Kidney glomerular epithelial cell (primary cell): ENCODE data around the gene KAT7.
A peak's percentile ranks its signal among the peaks of the same experiment; 100 is the strongest.

Experiments
- DNase-seq: peaks from one replicate; lab custom pipeline; 2025; lab: John Stamatoyannopoulos, UW

The KAT7 gene

GRCh38 chr17:49872754-49873377 lies 84.4 kb downstream of the KAT7 start:
- DNase-seq: no peak

- no peak for DNase-seq
These were observed 85.0 kb downstream of the KAT7 start for GRCh38 chr17:49873466-49873865.

GRCh38 chr17:49873926-49874325 lies 85.4 kb downstream of the KAT7 start:
- DNase-seq: no peak

DNA sequence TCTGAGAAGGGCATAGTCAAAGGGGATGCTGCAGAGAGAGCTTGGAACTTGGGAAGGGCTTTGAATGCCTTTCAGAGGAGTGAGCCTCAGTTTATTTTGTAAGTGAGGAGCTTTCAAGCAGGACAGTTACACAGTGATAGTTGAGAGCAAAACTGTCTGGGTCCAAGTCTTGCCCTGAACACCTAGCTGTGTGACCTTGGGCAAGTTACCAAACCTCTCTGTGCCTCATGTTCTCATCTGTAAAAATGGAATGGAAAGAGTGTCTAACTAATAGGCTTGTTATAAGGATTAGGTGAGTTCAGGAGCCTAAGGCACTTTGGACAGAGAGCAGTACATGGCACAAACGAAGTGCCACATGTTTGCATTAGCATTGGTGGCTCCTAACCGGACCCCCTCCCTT lies 86.4 kb downstream of the KAT7 start:
- no peak for DNase-seq

DNA sequence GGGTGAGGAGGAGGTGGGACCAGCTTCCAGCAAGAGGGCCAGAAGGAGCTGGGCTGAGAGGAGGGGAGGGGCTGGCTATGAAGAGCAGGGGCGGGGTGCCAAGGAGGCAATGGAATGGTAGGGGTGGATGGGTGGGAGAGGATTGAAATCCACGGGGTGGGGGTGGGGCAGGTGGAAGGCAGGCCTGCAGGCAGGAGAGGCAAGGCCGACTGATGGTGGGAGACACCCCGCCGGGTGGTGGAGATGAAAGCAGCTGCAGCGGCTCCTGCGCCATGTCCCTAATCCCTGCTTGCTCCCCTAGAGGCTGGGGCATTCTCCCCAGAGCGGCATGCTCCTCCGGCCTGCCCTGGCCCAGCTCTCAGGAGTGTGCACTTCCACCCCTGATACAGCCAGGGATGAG lies 87.2 kb downstream of the KAT7 start:
- no peak for DNase-seq

DNA sequence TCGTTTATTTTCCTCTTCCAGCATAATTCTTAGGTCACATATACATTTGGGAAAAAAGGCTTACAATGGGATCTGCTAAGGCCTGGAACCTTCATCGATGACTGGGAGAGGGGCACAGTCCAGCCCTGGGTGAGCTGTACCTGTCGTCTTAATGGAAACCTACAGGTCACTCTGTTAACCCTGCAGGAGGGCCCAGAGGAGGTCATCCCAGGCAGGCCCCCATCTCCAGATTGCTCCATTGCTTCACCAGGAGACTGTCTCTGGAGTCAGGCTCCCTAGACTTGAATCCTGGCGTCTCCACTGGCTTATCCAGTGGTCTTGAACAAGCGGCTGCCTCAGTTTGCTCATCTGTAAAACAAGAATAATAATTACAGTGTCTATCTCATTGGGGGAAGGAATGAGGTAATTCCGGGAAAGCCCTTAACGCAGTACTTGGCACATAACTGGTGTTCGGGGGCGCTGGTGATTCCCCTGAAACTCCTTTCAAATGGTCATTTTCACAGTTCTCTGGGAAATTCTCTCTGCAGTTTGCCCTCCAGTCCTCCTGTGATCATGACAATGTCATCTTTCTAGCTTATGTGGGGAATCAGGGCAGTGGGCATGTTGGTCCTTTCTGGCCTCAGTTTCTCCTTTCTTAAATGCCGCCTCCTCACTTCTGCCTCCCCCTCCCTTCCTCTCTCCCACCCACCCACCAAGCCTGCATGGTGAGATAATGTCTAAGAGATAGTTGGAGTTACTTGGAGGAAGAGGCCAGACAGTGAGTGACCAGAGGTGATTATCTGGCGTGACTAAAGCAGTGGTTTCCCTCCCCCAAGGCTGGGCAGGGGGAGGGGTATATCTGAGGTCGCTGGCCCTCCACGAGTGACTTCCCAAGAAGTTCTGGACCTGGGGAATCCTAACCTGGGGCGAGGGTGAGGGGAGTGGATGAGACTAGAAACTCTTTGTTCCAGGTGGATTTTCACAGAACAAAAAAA lies 90.7 kb downstream of the KAT7 start:
- DNase-seq: no peak

- DNase-seq: peak; percentile 55
These were observed 92.0 kb downstream of the KAT7 start for GRCh38 chr17:49880291-49881053.

- DNase-seq: no peak
These were observed 92.5 kb downstream of the KAT7 start for GRCh38 chr17:49881054-49881402.

- DNase-seq: no peak
These were observed 94.0 kb downstream of the KAT7 start for GRCh38 chr17:49882434-49882833.
